A375 (cell line): ENCODE data around the gene PTCD2. TPM values are rescaled to one million over a fixed set of nuclear protein-coding genes. Genes with fewer than 3 reads are reported as not detected.

Experiments used
- small RNA-seq: library from RNA; depleted of rRNA; stranded (forward); fragments of <200 nt; gene quantifications from one replicate; pipeline ENCODE3, GENCODE V24; 2014
- total RNA-seq: library from RNA; depleted of rRNA; stranded (reverse); fragments of >200 nt; shearing (Covaris generic); gene quantifications from 2 replicates; pipeline ENCODE4 v1.2.3, GENCODE V29; 2014; rRNA removed

Gene PTCD2, protein sequence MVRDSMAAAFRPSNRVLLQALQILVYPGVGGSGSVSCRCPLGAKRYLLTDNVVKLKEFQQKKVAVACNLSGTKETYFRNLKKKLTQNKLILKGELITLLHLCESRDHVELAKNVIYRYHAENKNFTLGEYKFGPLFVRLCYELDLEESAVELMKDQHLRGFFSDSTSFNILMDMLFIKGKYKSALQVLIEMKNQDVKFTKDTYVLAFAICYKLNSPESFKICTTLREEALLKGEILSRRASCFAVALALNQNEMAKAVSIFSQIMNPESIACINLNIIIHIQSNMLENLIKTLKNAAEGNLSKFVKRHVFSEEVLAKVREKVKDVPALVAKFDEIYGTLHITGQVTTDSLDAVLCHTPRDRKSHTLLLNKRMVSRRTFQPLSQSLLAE
- 13.2 and 14.2 TPM in 2 replicates for total RNA-seq

DNA sequence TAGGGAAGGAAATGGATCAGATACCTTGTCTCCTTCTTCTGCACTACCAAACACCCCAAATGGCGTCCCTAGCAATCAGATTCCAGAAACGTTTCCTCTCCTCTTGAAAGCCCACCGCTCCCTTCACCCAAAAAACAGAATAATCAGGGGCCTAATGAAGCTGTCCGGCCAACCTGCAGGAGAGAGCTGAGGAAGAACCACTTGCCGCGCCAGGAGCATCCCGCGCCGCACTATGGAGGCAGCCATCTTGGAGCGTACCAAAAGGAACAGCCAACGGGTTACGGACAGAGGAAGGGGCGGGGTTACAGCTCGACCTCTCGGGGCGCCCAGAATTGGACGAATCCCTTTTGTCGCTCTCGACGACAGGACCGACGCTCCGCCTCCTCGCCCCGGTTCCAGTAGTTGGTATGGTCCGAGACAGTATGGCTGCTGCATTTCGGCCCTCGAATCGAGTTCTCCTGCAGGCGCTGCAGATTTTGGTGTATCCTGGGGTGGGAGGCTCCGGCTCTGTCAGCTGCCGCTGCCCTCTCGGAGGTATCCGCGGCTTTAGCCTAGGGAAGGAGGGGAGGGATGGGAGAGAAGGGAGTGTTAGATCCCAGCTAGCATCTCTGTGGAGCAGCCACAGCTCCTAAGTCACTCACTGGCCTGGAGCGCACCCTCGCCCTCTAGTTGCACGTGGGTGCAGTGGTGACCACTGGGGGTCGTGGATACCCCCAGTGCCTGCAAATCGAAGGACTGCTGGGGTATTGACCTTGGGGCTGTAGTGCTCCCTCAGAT is at the start of gene PTCD2, which contains the start of gene MRPS27:
Gene PTCD2 (plus strand): TSS at position 398 of the 777 bp plus-strand sequence. CDS start 10 bp downstream, at position 408.
Gene MRPS27 (minus strand): TSS at position 265 of the 777 bp plus-strand sequence. CDS start 19 bp downstream, at position 246.

Small RNA genes lying within 50 kb of the gene (small RNA-seq; reads per million reads assigned to genes)
- gene RN7SL153P = not detected

Other genes starting within 250 kb of the PTCD2 start
- 21.7 and 27.6 TPM in 2 replicates for gene MAP1B, start 212.9 kb upstream of the PTCD2 start, total RNA-seq
- 84.8 and 98.9 TPM in 2 replicates for gene MRPS27, start 133 bp upstream of the PTCD2 start, total RNA-seq
- gene ZNF366, start 187.0 kb downstream of the PTCD2 start, total RNA-seq = not detected in 2 replicates